Anterior cingulate cortex (tissue), 58 donors: ENCODE results near the gene RABEP2.
"Not testable (repeated sequence)": the region's sequence is repeated elsewhere in the genome, so short reads cannot be mapped to it uniquely, and the experiment has no call there.

Source experiments
- DNase-seq, 58 donors: peaks; one replicate each; lab custom pipeline; 2025; lab: John Stamatoyannopoulos, UW

Gene RABEP2

GRCh38 chr16:28905229-28905754, 19.7 kb downstream of the RABEP2 start:
- DNase-seq: no peak

GRCh38 chr16:28904828-28905227, 20.2 kb downstream of the RABEP2 start:
- DNase-seq: no peak

- no peak for DNase-seq
These were observed 20.7 kb downstream of the RABEP2 start for GRCh38 chr16:28904363-28904762.

- no peak for DNase-seq
These were observed 21.5 kb downstream of the RABEP2 start for GRCh38 chr16:28903344-28904042.

- DNase-seq: no peak
These were observed 22.1 kb downstream of the RABEP2 start for GRCh38 chr16:28902909-28903308.

GRCh38 chr16:28901862-28902261, 23.2 kb downstream of the RABEP2 start:
- no peak for DNase-seq

- no peak for DNase-seq
These were observed 24.4 kb downstream of the RABEP2 start for GRCh38 chr16:28900601-28901000.

GRCh38 chr16:28899882-28900590, 25.0 kb downstream of the RABEP2 start:
- DNase-seq: no peak

GRCh38 chr16:28898942-28899341, 26.1 kb downstream of the RABEP2 start:
- no peak for DNase-seq

- no peak for DNase-seq
These were observed 26.8 kb downstream of the RABEP2 start for GRCh38 chr16:28898266-28898665.

GRCh38 chr16:28897826-28898225, 27.2 kb downstream of the RABEP2 start:
- DNase-seq: no peak

GRCh38 chr16:28895609-28896008, 29.4 kb downstream of the RABEP2 start:
- no peak for DNase-seq

- DNase-seq: no peak
These were observed 31.7 kb downstream of the RABEP2 start for GRCh38 chr16:28893291-28893690.

- DNase-seq: no peak
These were observed 32.8 kb downstream of the RABEP2 start for GRCh38 chr16:28891964-28892890.

- not testable (repeated sequence) for DNase-seq
These were observed 34.7 kb downstream of the RABEP2 start for GRCh38 chr16:28890355-28890754.

- DNase-seq: no peak
These were observed 38.1 kb downstream of the RABEP2 start for GRCh38 chr16:28886945-28887344.

GRCh38 chr16:28884045-28884444, 41.0 kb downstream of the RABEP2 start:
- DNase-seq: no peak

- DNase-seq: no peak
These were observed 41.6 kb downstream of the RABEP2 start for GRCh38 chr16:28883221-28883996.

GRCh38 chr16:28882551-28883160, 42.4 kb downstream of the RABEP2 start:
- no peak for DNase-seq

GRCh38 chr16:28881565-28881964, 43.5 kb downstream of the RABEP2 start:
- not testable (repeated sequence) for DNase-seq
